22Rv1 (cell line): Measurements from ENCODE around the gene FILIP1.

ENCODE experiments used
- H3K27ac ChIP-seq: fragments of 450-650 bp; 2 replicates; pipeline ENCODE4 v1.5.1; 2017
- ZFX ChIP-seq: fragments of 450-650 bp; IDR thresholded peaks from 2 replicates; pipeline ENCODE4 v1.6.1; 2017; ENCODE audit warnings: antibody characterized with exemption, borderline replicate concordance
- TF ChIP-seq, protein P1 (sequence below): fragments of 450-650 bp; IDR thresholded peaks from 2 replicates; pipeline ENCODE4 v1.5.1; 2017; ENCODE audit warnings: mild to moderate bottlenecking

Gene FILIP1

DNA sequence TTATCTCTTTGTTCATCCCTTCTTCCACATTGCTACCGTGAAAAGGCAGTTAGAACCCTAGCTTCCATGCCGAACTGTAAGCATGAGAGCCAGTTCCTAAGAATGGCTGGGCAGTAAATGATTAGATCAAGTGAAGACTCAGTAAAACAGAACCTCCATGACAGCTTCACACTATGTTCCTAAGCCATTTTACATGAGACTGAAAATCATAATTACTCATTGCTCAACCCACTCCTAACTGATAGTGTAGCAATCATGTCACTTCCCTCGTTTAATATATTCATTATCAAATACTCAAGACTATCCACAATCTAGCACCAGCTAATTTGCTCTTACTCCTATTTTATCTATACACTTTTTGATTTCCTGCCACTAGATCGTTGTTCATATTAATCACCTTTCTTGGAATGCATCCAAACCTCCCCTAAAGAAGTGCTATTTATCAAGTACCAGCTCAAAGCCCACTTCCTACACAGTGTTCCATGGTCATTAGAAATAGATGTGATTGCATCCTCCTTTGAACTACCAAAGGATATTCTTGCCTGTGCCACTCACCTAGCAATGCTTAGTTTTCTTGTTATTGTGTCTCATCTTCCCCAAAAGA lies 215.0 kb downstream of the FILIP1 start:
- TF ChIP-seq ZFX = no peak
- TF ChIP-seq, protein P1, sequence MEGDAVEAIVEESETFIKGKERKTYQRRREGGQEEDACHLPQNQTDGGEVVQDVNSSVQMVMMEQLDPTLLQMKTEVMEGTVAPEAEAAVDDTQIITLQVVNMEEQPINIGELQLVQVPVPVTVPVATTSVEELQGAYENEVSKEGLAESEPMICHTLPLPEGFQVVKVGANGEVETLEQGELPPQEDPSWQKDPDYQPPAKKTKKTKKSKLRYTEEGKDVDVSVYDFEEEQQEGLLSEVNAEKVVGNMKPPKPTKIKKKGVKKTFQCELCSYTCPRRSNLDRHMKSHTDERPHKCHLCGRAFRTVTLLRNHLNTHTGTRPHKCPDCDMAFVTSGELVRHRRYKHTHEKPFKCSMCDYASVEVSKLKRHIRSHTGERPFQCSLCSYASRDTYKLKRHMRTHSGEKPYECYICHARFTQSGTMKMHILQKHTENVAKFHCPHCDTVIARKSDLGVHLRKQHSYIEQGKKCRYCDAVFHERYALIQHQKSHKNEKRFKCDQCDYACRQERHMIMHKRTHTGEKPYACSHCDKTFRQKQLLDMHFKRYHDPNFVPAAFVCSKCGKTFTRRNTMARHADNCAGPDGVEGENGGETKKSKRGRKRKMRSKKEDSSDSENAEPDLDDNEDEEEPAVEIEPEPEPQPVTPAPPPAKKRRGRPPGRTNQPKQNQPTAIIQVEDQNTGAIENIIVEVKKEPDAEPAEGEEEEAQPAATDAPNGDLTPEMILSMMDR = no peak
- H3K27ac ChIP-seq = no peak overlapping the region

DNA sequence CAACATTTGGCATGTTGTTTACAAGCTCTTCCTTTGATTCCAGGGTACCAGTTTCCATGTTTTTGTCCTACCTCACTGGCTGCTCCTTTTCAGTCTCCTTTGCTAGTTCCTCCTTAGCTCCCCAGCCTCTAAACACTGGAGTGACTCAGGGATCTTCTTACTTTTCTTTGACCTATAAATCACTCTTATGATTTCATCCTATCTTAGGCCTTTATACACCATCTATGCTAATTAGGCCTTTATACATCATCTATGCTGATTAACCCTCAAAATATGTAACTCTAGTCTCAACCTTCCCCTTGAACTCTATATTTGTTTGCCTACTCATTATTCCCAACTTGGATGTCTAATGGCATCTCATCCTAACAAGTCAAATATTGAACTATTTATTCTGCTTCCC lies 218.5 kb downstream of the FILIP1 start:
- no peak overlapping the region for H3K27ac ChIP-seq
- TF ChIP-seq, protein P1 = no peak
- no peak for TF ChIP-seq ZFX

DNA sequence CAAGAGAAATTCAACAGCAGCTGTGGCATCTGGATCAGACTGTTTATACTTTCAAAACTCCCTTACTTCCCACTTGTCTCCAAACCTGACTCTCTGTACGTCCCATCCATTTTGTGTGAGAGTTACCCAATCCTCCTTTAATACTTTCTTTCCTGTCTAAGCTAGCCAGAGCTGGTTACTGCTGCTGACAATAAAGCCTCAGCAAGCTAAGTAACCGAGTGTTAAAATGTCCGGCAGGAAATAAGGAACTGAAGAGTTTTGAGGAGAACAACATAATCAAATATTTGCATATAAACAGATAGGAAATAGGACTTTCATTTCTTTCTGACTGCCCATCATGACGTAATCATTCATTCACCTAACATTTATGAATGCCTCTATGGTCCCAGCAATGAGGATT lies 220.6 kb downstream of the FILIP1 start:
- TF ChIP-seq, protein P1 = no peak
- no peak for TF ChIP-seq ZFX
- H3K27ac ChIP-seq = peak overlapping the region; percentile 64

DNA sequence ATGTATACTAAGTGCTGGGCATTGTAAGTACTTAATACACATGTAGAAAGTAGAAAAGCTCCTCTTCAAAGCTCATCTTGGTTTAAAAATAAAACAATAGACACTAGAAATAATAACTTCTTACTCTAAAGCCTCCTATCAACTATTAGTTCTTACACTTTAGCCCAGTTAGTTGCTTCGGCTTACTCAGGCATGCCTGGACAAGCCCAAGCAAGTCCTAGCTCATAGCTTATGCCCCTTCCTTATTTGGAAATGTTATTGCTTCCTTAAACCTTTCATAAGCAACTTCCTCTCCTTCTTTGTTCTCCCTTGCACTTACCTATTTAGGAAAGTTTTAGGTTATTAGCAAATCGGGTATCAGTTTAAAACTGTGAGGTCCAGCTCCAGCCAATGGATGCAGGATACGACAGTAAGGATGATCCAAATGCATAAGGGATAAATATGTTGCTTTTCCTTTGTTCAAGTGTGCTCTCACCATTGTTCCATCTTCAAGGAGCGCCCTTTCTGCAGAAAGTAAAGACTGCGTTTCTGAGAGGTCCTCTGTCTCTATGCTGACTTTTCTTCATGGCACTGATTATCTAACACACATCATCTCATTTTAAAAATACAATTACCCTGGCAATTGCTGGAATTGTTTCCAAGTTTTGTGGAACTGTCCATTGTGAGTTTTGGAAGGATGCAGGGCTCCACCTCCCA lies 221.3 kb downstream of the FILIP1 start:
- peak overlapping the region; percentile 64 for H3K27ac ChIP-seq

DNA sequence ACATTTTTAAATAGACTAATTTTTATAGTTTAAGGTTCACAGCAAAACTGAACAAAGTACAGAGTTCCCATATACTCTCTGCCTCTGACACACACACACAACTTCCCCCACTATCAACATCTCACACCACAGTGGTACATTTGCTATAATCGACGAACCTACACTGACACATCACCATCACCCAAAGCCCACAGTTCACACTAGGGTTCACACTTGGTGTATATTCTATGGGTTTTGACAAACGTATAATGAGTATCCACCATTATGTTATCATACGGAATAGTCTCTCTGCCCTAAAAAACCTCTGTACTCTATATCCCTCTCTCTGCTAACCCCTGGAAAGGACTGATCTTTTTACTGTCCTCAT lies 224.6 kb downstream of the FILIP1 start:
- TF ChIP-seq, protein P1 = no peak
- no peak for TF ChIP-seq ZFX
- no peak overlapping the region for H3K27ac ChIP-seq

More for the DNA sequence above, 221.3 kb downstream of the FILIP1 start:
- TF ChIP-seq, protein P1 = no peak
- no peak for TF ChIP-seq ZFX

DNA sequence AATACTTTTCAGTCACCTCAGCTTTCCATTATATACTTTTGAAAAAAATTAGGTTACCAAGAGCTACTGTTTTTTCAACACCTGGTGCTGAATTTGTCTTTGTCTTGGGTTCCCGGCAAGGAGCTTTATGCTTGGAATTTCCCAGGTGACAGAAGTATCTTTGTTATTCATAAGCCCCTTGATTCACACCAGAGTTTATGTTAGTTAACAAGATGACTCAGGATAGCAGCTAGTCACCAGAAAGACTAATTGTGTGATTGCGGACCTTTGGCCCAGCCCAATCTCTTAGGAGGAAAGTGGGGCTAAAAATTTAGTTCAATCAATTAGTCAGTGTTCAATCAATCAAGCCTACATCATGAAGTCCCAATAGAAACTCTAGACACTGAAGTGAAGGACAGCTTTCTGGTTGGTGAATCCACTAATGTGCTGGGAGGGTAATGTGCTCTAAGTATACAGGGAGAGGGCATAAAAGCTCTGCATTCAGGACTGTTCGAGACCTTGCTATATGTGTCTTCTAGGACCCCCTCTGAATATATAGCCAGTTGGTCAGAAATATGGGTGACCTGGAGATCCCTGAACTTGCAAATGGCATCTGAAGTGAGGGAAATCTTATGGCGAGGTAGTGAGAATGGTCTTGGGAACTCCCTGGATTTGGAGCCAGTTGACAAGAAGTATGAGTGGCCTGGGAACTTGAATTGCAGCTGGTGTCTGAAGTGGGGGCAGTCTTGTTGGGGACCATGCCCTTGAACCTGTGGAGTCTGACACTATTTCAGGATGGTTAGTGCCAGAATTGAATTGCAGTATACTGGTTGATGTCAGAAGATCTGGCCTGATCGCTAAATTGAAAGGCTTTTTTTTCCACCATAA lies 225.2 kb downstream of the FILIP1 start:
- TF ChIP-seq ZFX = no peak
- TF ChIP-seq, protein P1 = no peak
- no peak overlapping the region for H3K27ac ChIP-seq
